ENCODE measurements around the gene CD1B. TPM values are rescaled to one million over a fixed set of nuclear protein-coding genes. Genes with fewer than 3 reads are reported as not detected.

Gene CD1B
- total and polyA plus RNA-seq, 8 donors: 0.19 TPM; not detected in 7

GRCh38 chr1:158310623-158311022 lies 20.7 kb downstream of the CD1B start:
- Histone ChIP-seq H3K9me3 (no peaks in the 10 kb centered on the region), H3K4me3 (no peak overlapping the region), H3K36me3 (no peaks in the 10 kb centered on the region), H3K27ac (no peak overlapping the region), H3K4me1 (no peaks in the 10 kb centered on the region), H3K27me3 (no peaks in the 10 kb centered on the region)
- TF ChIP-seq CTCF (IDR thresholded peaks at IDR 0.05): no peak
- DNase-seq (no peak), ATAC-seq (no peak), FAIRE-seq (no peak)
- intact Hi-C loops (cut with DNase I): no loop called here
- WGBS, 2 donors: 56 to 69% methylated on average over 1 of the region's 1 CpG

- DNase-seq (peak in 1 of 6 donors; percentile 32), ATAC-seq (no peak), FAIRE-seq (no peak)
- WGBS, 2 donors: 73 to 74% methylated on average over 2 of the region's 2 CpGs
- no peak for TF ChIP-seq CTCF (IDR thresholded peaks at IDR 0.05)
- H3K36me3 ChIP-seq: no peaks in the 10 kb centered on the region
- H3K27ac ChIP-seq: no peak overlapping the region
- intact Hi-C loops (cut with DNase I): no loop called here
- no peaks in the 10 kb centered on the region for H3K4me1 ChIP-seq
- no peaks in the 10 kb centered on the region for H3K9me3 ChIP-seq
- no peak overlapping the region for H3K4me3 ChIP-seq
- H3K27me3 ChIP-seq: no peaks in the 10 kb centered on the region
Observed at GRCh38 chr1:158295791-158296190, 35.5 kb downstream of the CD1B start.

GRCh38 chr1:158290321-158290844 lies 40.9 kb downstream of the CD1B start:
- DNase-seq: no peak
- TF ChIP-seq CTCF (IDR thresholded peaks at IDR 0.05): no peak
- intact Hi-C loops (cut with DNase I): no loop called here
- Histone ChIP-seq H3K4me3 (no peak overlapping the region), H3K36me3 (no peaks in the 10 kb centered on the region), H3K9me3 (no peaks in the 10 kb centered on the region), H3K4me1 (no peaks in the 10 kb centered on the region), H3K27me3 (no peaks in the 10 kb centered on the region), H3K27ac (no peak overlapping the region)
- FAIRE-seq: no peak
- WGBS, 2 donors: 67 to 77% methylated on average over 5 of the region's 5 CpGs
- peak in 1 of 4 donors; percentile 50 for ATAC-seq

GRCh38 chr1:158289811-158290210 lies 41.5 kb downstream of the CD1B start, which contains the start of gene CD1C:
CD1C (plus strand) TSS chr1:158289923; CDS start chr1:158290065, 142 bp downstream.
- no peak for TF ChIP-seq CTCF (IDR thresholded peaks at IDR 0.05)
- WGBS, 2 donors: 51 to 56% methylated on average over 4 of the region's 4 CpGs
- DNase-seq (no peak), FAIRE-seq (no peak), ATAC-seq (no peak)
- H3K27ac ChIP-seq: no peak within 1 kb of the TSS
- H3K27me3 ChIP-seq: no peaks in the 10 kb centered on the region
- H3K9me3 ChIP-seq: no peaks in the 10 kb centered on the region
- no peaks in the 10 kb centered on the region for H3K4me1 ChIP-seq
- H3K4me3 ChIP-seq: no peak within 1 kb of the TSS
- H3K36me3 ChIP-seq: no peaks in the 10 kb centered on the region
- intact Hi-C loops (cut with DNase I): no loop called here

- Histone ChIP-seq H3K4me1 (no peaks in the 10 kb centered on the region), H3K27ac (no peak overlapping the region), H3K36me3 (no peaks in the 10 kb centered on the region), H3K9me3 (no peaks in the 10 kb centered on the region), H3K4me3 (no peak overlapping the region), H3K27me3 (no peaks in the 10 kb centered on the region)
- no peak for FAIRE-seq
- intact Hi-C loops (cut with DNase I): no loop called here
- no peak for ATAC-seq
- no peak for TF ChIP-seq CTCF (IDR thresholded peaks at IDR 0.05)
- WGBS, 2 donors: 40 to 80% methylated on average over 1 of the region's 1 CpG
- DNase-seq: no peak
Observed at GRCh38 chr1:158286941-158287346, 44.4 kb downstream of the CD1B start.
